SK-N-SH (cell line): ENCODE results near the gene YPEL3. TPM values are rescaled to one million over a fixed set of nuclear protein-coding genes. Genes with fewer than 3 reads are reported as not detected.

Source experiments
- CTCF ChIA-PET: fragments of 300-600, 350-600 bp; formaldehyde crosslinking; extraction: SDS; loops from one replicate; lab custom pipeline; 2021; lab: Yijun Ruan, JAX
- POLR2A ChIA-PET: fragments of 350-600 bp; sonication (Branson Sonifier 250); formaldehyde crosslinking; extraction: SDS; loops from one replicate; lab custom pipeline; 2020; ENCODE audit warnings: antibody characterized with exemption, inconsistent platforms; lab: Yijun Ruan, JAX
- DNase-seq: peaks from one replicate; pipeline ENCODE4 v3.0.0; 2012
- H2AFZ ChIP-seq: fragments of 200-600 bp; sonication (generic); 2 replicates; pipeline ENCODE4 v1.8.1; 2016; ENCODE audit warnings: antibody characterized with exemption, mild to moderate bottlenecking, low read depth
- H3F3A ChIP-seq: fragments of 200-600 bp; sonication (generic); replicated peaks from 2 replicates; pipeline ENCODE3; 2016; ENCODE audit warnings: antibody characterized with exemption, mild to moderate bottlenecking; ENCODE audit not compliant: insufficient read depth
- H3K27ac ChIP-seq, 2 experiments: fragments of 200-500 bp in 1 of 2; fragments of 200-600 bp in 1 of 2; sonication (Bioruptor generic) in 1 of 2; sonication (generic), shearing (Covaris generic) in 1 of 2; 2 replicates each; pipeline versions ENCODE4 v1.5.1 to v1.6.1; 2014 to 2016; ENCODE audit warnings: low read depth in 2 of 2, inconsistent platforms in 1 of 2, low read length in 1 of 2, mild to moderate bottlenecking in 1 of 2, mixed read lengths in 1 of 2
- H3K27me3 ChIP-seq: fragments of 200-600 bp; sonication (generic), shearing (Covaris generic); 2 replicates; pipeline ENCODE4 v1.6.1; 2016; ENCODE audit warnings: mixed run types; ENCODE audit not compliant: insufficient read depth
- H3K36me3 ChIP-seq, 2 experiments: fragments of 200-500 bp in 1 of 2; fragments of 200-600 bp in 1 of 2; sonication (Bioruptor generic) in 1 of 2; sonication (generic) in 1 of 2; replicated peaks in 1 of 2; 2 replicates each; pipeline versions ENCODE3 to v1.5.1; 2014 to 2016; ENCODE audit warnings: low read length in 1 of 2, mild to moderate bottlenecking in 1 of 2; ENCODE audit not compliant: insufficient read depth in 2 of 2, control insufficient read depth in 1 of 2
- H3K4me1 ChIP-seq, 2 experiments: fragments of 200-500 bp in 1 of 2; fragments of 200-600 bp in 1 of 2; sonication (Bioruptor generic) in 1 of 2; sonication (generic), shearing (Covaris generic) in 1 of 2; 2 replicates each; pipeline versions ENCODE4 v1.5.1 to v1.6.1; 2014 to 2016; ENCODE audit warnings: low read depth in 1 of 2, low read length in 1 of 2, mixed run types in 1 of 2; ENCODE audit not compliant: insufficient read depth in 2 of 2, control insufficient read depth in 1 of 2
- H3K4me2 ChIP-seq: fragments of 200-600 bp; sonication (generic), shearing (Covaris generic); 2 replicates; pipeline ENCODE4 v1.6.1; 2017; ENCODE audit warnings: mixed run types
- H3K4me3 ChIP-seq, 2 experiments: fragments of 200-500 bp in 1 of 2; fragments of 200-600 bp in 1 of 2; sonication (Bioruptor generic) in 1 of 2; sonication (generic), shearing (Covaris generic) in 1 of 2; 2 replicates each; pipeline versions ENCODE4 v1.5.1 to v1.8.1; 2014 to 2016; ENCODE audit warnings: low read depth in 2 of 2, inconsistent platforms in 1 of 2, low read length in 1 of 2, mild to moderate bottlenecking in 1 of 2, mixed read lengths in 1 of 2, moderate library complexity in 1 of 2
- H3K79me2 ChIP-seq: fragments of 200-600 bp; sonication (generic); 2 replicates; pipeline ENCODE4 v1.8.1; 2017; ENCODE audit warnings: mild to moderate bottlenecking; ENCODE audit not compliant: insufficient read depth
- H3K9ac ChIP-seq: fragments of 200-600 bp; sonication (generic); 2 replicates; pipeline ENCODE4 v1.6.1; 2017; ENCODE audit warnings: mixed run types
- H3K9me2 ChIP-seq: fragments of 200-600 bp; sonication (generic); 2 replicates; pipeline ENCODE4 v1.6.1; 2017; ENCODE audit warnings: mixed run types
- H3K9me3 ChIP-seq: fragments of 200-600 bp; sonication (generic); 2 replicates; pipeline ENCODE4 v1.6.1; 2017; ENCODE audit warnings: mixed run types, mild to moderate bottlenecking, moderate library complexity
- H4K20me1 ChIP-seq: fragments of 200-600 bp; sonication (generic); 2 replicates; pipeline ENCODE4 v1.6.1; 2017; ENCODE audit warnings: mild to moderate bottlenecking, mixed run types; ENCODE audit not compliant: insufficient read depth
- CHD2 ChIP-seq: fragments of 150-350 bp; IDR thresholded peaks from 2 replicates; pipeline ENCODE4 v1.6.1; 2018; ENCODE audit warnings: low read length; ENCODE audit not compliant: partially characterized antibody
- CTCF ChIP-seq: fragments of 200-600 bp; sonication (generic); IDR thresholded peaks from 2 replicates; pipeline ENCODE4 v1.6.1; 2017; ENCODE audit warnings: antibody characterized with exemption, mild to moderate bottlenecking, moderate library complexity
- FOXM1 ChIP-seq: IDR thresholded peaks from 2 replicates; pipeline ENCODE4 v1.4.0; 2012; ENCODE audit warnings: low read depth, mild to moderate bottlenecking
- GATA2 ChIP-seq: sonication (generic); formaldehyde crosslinking; IDR thresholded peaks from 2 replicates; pipeline ENCODE4 v1.5.0; 2020; ENCODE audit warnings: mild to moderate bottlenecking, missing genetic modification reagents
- MEF2A ChIP-seq: IDR thresholded peaks from 2 replicates; pipeline ENCODE4 v1.4.0; 2012; ENCODE audit warnings: low read depth, borderline replicate concordance
- NRF1 ChIP-seq: IDR thresholded peaks from 2 replicates; pipeline ENCODE4 v1.6.1; 2012; ENCODE audit warnings: low read depth, mild to moderate bottlenecking, low read length
- RAD21 ChIP-seq: IDR thresholded peaks from 2 replicates; pipeline ENCODE4 v1.6.1; 2012; ENCODE audit warnings: mild to moderate bottlenecking, low read length
- RFX5 ChIP-seq: IDR thresholded peaks from 2 replicates; pipeline ENCODE4 v1.6.1; 2012; ENCODE audit warnings: mild to moderate bottlenecking, improper control_type of control experiment, low read length
- RXRA ChIP-seq: IDR thresholded peaks from 2 replicates; pipeline ENCODE4 v1.4.0; 2012; ENCODE audit warnings: low read depth, mild to moderate bottlenecking, borderline replicate concordance
- USF2 ChIP-seq: fragments of 150-350 bp; IDR thresholded peaks from 2 replicates; pipeline ENCODE4 v1.6.1; 2017; ENCODE audit warnings: antibody characterized with exemption, low read length, low read depth, borderline replicate concordance
- WGBS: methylation state at CpG from one replicate; pipeline ENCODE4 v1.1.6; 2017; ENCODE audit warnings: low lambda C conversion rate; 5-methylcytosine and 5-hydroxymethylcytosine counted together
- polyA plus RNA-seq, 3 experiments: library from polyadenylated mRNA; depleted of rRNA; stranded (reverse); fragments of >200 nt; gene quantifications; 2 replicates each; pipeline ENCODE4 v1.2.3, GENCODE V29; 2012
- TF ChIP-seq, protein P1 (sequence below): IDR thresholded peaks from 2 replicates; pipeline ENCODE4; 2012
- TF ChIP-seq, protein P2 (sequence below): IDR thresholded peaks from 2 replicates; pipeline ENCODE4 v1.6.1; 2012; ENCODE audit warnings: mild to moderate bottlenecking, low read depth, low read length, moderate library complexity

YPEL3 gene
- polyA plus RNA-seq, 1 of the 3 experiments (the other 2 are of a cell fraction): 36.6 TPM

DNA sequence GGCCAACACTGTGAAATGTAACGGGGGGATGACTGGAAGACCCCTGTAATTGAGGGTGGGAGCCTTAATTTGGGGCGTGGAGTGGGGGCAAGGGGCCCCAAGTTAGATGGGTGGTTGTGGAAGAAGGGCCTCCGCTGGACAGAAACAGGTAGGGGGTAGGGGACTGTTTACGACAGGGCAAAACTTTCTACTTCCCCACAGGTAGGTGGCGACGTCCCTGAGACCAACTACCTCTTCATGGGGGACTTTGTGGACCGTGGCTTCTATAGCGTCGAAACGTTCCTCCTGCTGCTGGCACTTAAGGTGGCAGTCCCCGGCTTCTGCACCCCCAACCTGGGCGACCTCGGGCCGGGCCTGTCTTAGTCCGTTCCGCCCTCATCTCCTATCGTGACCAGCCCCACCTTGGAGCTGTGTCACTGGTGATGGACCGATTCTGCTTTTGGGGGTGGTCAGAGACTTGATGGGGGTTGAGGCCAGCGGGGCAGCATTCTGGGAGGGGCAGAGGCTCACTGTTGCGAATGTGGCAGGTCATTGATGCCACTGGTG, 13.4 kb downstream of the YPEL3 start:
- ChIA-PET CTCF (interaction anchor here (0.9 to 5.1 kb wide), 4 partner anchors 10 to 50 kb away, joined by 3 to 49 read pairs (median 4); partner anchors contain the start of genes ALDOA and TBX6), POLR2A (interaction anchor here (0.7 kb wide), 1 partner anchor 18 kb away, joined by 4 read pairs; no protein-coding TSS in a partner anchor)
- Histone ChIP-seq H3K9me3 (no peaks in the 10 kb centered on the region), H3K4me1 (peaks cover 2 to 14% of the 10 kb centered on the region in 2 experiments; a peak in 2 of 4 replicates), H3K27me3 (no peaks in the 10 kb centered on the region), H3K9me2 (no peaks in the 10 kb centered on the region), H3K9ac (no peak overlapping the region), H3K4me3 (no peak overlapping the region), H3K79me2 (peaks cover 50% of the 10 kb centered on the region), H3K36me3 (peaks cover 40 to 59% of the 10 kb centered on the region in 2 experiments), H3K27ac (no peak overlapping the region), H2AFZ (no peak overlapping the region), H3K4me2 (no peak overlapping the region), H3F3A (peaks cover 23% of the 10 kb centered on the region), H4K20me1 (peaks cover 34% of the 10 kb centered on the region)
- TF ChIP-seq CTCF: peak; percentile 36
- TF ChIP-seq, protein P1, sequence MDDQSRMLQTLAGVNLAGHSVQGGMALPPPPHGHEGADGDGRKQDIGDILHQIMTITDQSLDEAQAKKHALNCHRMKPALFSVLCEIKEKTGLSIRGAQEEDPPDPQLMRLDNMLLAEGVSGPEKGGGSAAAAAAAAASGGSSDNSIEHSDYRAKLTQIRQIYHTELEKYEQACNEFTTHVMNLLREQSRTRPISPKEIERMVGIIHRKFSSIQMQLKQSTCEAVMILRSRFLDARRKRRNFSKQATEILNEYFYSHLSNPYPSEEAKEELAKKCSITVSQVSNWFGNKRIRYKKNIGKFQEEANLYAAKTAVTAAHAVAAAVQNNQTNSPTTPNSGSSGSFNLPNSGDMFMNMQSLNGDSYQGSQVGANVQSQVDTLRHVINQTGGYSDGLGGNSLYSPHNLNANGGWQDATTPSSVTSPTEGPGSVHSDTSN: no peak
- no peak for DNase-seq
- 92% methylated on average over 13 of the region's 20 CpGs for WGBS

GRCh38 chr16:30079480-30079879, 16.5 kb downstream of the YPEL3 start:
- no peak overlapping the region for H2AFZ ChIP-seq
- CTCF ChIA-PET: interaction anchor here (0.7 to 5.1 kb wide), 4 partner anchors 11 to 47 kb away, joined by 3 to 49 read pairs (median 4); partner anchors contain the start of gene TBX6
- H3K4me2 ChIP-seq: no peak overlapping the region
- peaks cover 80% of the 10 kb centered on the region for H3K79me2 ChIP-seq
- peaks cover 44 to 52% of the 10 kb centered on the region in 2 experiments for H3K36me3 ChIP-seq
- no peak overlapping the region for H3K9ac ChIP-seq
- WGBS: 96% methylated on average over 7 of the region's 7 CpGs
- TF ChIP-seq CHD2 (no peak), RXRA (no peak), NRF1 (no peak), FOXM1 (no peak), GATA2 (CRISPR knock-in tag) (no peak), CTCF (no peak), RAD21 (no peak), MEF2A (no peak), RFX5 (no peak), USF2 (no peak)
- TF ChIP-seq, protein P2, sequence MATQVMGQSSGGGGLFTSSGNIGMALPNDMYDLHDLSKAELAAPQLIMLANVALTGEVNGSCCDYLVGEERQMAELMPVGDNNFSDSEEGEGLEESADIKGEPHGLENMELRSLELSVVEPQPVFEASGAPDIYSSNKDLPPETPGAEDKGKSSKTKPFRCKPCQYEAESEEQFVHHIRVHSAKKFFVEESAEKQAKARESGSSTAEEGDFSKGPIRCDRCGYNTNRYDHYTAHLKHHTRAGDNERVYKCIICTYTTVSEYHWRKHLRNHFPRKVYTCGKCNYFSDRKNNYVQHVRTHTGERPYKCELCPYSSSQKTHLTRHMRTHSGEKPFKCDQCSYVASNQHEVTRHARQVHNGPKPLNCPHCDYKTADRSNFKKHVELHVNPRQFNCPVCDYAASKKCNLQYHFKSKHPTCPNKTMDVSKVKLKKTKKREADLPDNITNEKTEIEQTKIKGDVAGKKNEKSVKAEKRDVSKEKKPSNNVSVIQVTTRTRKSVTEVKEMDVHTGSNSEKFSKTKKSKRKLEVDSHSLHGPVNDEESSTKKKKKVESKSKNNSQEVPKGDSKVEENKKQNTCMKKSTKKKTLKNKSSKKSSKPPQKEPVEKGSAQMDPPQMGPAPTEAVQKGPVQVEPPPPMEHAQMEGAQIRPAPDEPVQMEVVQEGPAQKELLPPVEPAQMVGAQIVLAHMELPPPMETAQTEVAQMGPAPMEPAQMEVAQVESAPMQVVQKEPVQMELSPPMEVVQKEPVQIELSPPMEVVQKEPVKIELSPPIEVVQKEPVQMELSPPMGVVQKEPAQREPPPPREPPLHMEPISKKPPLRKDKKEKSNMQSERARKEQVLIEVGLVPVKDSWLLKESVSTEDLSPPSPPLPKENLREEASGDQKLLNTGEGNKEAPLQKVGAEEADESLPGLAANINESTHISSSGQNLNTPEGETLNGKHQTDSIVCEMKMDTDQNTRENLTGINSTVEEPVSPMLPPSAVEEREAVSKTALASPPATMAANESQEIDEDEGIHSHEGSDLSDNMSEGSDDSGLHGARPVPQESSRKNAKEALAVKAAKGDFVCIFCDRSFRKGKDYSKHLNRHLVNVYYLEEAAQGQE: no peak
- TF ChIP-seq, protein P1: no peak
- no peak for DNase-seq
- POLR2A ChIA-PET: interaction anchor here (1.2 to 3.0 kb wide), 3 partner anchors 11 to 14 kb away, joined by 3 to 10 read pairs (median 4); partner anchors contain the start of genes ALDOA and TBX6
- no peak overlapping the region for H3K4me3 ChIP-seq
- H3K9me2 ChIP-seq: no peaks in the 10 kb centered on the region
- H4K20me1 ChIP-seq: peaks cover 43% of the 10 kb centered on the region
- H3K4me1 ChIP-seq: peaks cover 5 to 18% of the 10 kb centered on the region in 2 experiments; a peak in 3 of 4 replicates
- peaks cover 16% of the 10 kb centered on the region for H3F3A ChIP-seq
- H3K9me3 ChIP-seq: no peaks in the 10 kb centered on the region
- no peak overlapping the region for H3K27ac ChIP-seq
- H3K27me3 ChIP-seq: no peaks in the 10 kb centered on the region
